SU-DHL-6 (cell line): ENCODE measurements around the gene AP5Z1.

ENCODE experiments used
- CTCF ChIP-seq: fragments of 200-600 bp; sonication (generic); IDR thresholded peaks from one replicate; pipeline ENCODE4 v1.5.1; 2017; ENCODE audit warnings: antibody characterized with exemption, mild to moderate bottlenecking, low read length, moderate library complexity; ENCODE audit not compliant: insufficient read depth, poor library complexity, severe bottlenecking
- EZH2phosphoT487 ChIP-seq: fragments of 200-600 bp; sonication (generic), shearing (Covaris generic); conservative IDR thresholded peaks from 2 replicates; pipeline ENCODE4 v1.6.1; 2018; ENCODE audit warnings: mild to moderate bottlenecking, antibody characterized with exemption, low read length, moderate library complexity, mixed read lengths

GRCh38 chr7:4766666-4767519, 8.5 kb upstream of the AP5Z1 start:
- TF ChIP-seq CTCF (no peak), EZH2phosphoT487 (no peak)
